BJ (cell line): ENCODE data around the gene SPDYC. TPM values are rescaled to one million over a fixed set of nuclear protein-coding genes. Genes with fewer than 3 reads are reported as not detected.

Source experiments
- CTCF ChIA-PET: fragments of 350-600 bp; formaldehyde crosslinking; extraction: SDS; loops from one replicate; lab custom pipeline; 2021; ENCODE audit warnings: antibody characterized with exemption, inconsistent platforms; lab: Yijun Ruan, JAX
- POLR2A ChIA-PET: fragments of 300-600 bp; sonication (Branson Sonifier 250); formaldehyde crosslinking; extraction: SDS; loops from one replicate; lab custom pipeline; 2021; ENCODE audit warnings: antibody characterized with exemption; lab: Charles Lee
- DNase-seq: peaks from one replicate; pipeline ENCODE4 v3.0.0-alpha.2; 2011; ENCODE audit warnings: low read depth
- H3K27me3 ChIP-seq: 2 replicates; pipeline ENCODE4 v1.6.0; 2011; ENCODE audit warnings: low read length; ENCODE audit not compliant: control insufficient read depth, insufficient read depth
- H3K36me3 ChIP-seq: 2 replicates; pipeline ENCODE4 v1.5.1; 2011; ENCODE audit warnings: low read length; ENCODE audit not compliant: control insufficient read depth, insufficient read depth
- H3K4me3 ChIP-seq: 2 replicates; pipeline ENCODE4 v1.5.1; 2011; ENCODE audit warnings: low read depth, mild to moderate bottlenecking, control low read depth, low read length
- polyA plus RNA-seq: library from polyadenylated mRNA; depleted of rRNA; stranded (reverse); fragments of >200 nt; gene quantifications from 2 replicates; pipeline ENCODE4 v1.2.3, GENCODE V29; 2011
- TF ChIP-seq, protein P1 (sequence below): IDR thresholded peaks from 2 replicates; pipeline ENCODE4 v1.5.1; 2011; ENCODE audit warnings: low read depth, mild to moderate bottlenecking, control low read depth, inconsistent platforms, low read length, moderate library complexity; ENCODE audit not compliant: insufficient read depth

SPDYC gene
- polyA plus RNA-seq, 1 experiment, result not detected

GRCh38 chr11:65185171-65185570 lies 15.1 kb downstream of the SPDYC start:
- POLR2A ChIA-PET, result no interaction called here
- Histone ChIP-seq H3K27me3 (no peaks in the 10 kb centered on the region), H3K36me3 (peaks cover 43% of the 10 kb centered on the region), H3K4me3 (no peak overlapping the region)
- CTCF ChIA-PET, result interaction anchor here (0.7 kb wide), 1 partner anchor 27 kb away, joined by 4 read pairs; no protein-coding TSS in a partner anchor
- DNase-seq, result no peak
- TF ChIP-seq, protein P1, sequence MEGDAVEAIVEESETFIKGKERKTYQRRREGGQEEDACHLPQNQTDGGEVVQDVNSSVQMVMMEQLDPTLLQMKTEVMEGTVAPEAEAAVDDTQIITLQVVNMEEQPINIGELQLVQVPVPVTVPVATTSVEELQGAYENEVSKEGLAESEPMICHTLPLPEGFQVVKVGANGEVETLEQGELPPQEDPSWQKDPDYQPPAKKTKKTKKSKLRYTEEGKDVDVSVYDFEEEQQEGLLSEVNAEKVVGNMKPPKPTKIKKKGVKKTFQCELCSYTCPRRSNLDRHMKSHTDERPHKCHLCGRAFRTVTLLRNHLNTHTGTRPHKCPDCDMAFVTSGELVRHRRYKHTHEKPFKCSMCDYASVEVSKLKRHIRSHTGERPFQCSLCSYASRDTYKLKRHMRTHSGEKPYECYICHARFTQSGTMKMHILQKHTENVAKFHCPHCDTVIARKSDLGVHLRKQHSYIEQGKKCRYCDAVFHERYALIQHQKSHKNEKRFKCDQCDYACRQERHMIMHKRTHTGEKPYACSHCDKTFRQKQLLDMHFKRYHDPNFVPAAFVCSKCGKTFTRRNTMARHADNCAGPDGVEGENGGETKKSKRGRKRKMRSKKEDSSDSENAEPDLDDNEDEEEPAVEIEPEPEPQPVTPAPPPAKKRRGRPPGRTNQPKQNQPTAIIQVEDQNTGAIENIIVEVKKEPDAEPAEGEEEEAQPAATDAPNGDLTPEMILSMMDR, result no peak

GRCh38 chr11:65185869-65186341 lies 15.9 kb downstream of the SPDYC start:
- CTCF ChIA-PET, result interaction anchor here (0.7 kb wide), 1 partner anchor 26 kb away, joined by 4 read pairs; no protein-coding TSS in a partner anchor
- POLR2A ChIA-PET, result no interaction called here
- H3K36me3 ChIP-seq, result peaks cover 44% of the 10 kb centered on the region

GRCh38 chr11:65186701-65187100 lies 16.7 kb downstream of the SPDYC start:
- no peak for DNase-seq
- H3K36me3 ChIP-seq, result peaks cover 44% of the 10 kb centered on the region
- ChIA-PET CTCF (no interaction called here), POLR2A (no interaction called here)
- H3K4me3 ChIP-seq, result no peak overlapping the region
- TF ChIP-seq, protein P1, result no peak
- H3K27me3 ChIP-seq, result no peaks in the 10 kb centered on the region

More at GRCh38 chr11:65185869-65186341, 15.9 kb downstream of the SPDYC start:
- TF ChIP-seq, protein P1, result peak; percentile 20; the same call in 1 of the 2 replicates
- DNase-seq, result no peak
- H3K27me3 ChIP-seq, result no peaks in the 10 kb centered on the region
- H3K4me3 ChIP-seq, result no peak overlapping the region

- Histone ChIP-seq H3K4me3 (no peak overlapping the region), H3K27me3 (no peaks in the 10 kb centered on the region), H3K36me3 (peaks cover 44% of the 10 kb centered on the region)
- no peak for DNase-seq
- TF ChIP-seq, protein P1, result no peak
- ChIA-PET CTCF (no interaction called here), POLR2A (interaction anchor here (0.6 kb wide), 1 partner anchor 75 kb away, joined by 6 read pairs; the partner anchor contains the start of gene POLA2)
Measured at GRCh38 chr11:65187146-65187675, 17.2 kb downstream of the SPDYC start.

DNA sequence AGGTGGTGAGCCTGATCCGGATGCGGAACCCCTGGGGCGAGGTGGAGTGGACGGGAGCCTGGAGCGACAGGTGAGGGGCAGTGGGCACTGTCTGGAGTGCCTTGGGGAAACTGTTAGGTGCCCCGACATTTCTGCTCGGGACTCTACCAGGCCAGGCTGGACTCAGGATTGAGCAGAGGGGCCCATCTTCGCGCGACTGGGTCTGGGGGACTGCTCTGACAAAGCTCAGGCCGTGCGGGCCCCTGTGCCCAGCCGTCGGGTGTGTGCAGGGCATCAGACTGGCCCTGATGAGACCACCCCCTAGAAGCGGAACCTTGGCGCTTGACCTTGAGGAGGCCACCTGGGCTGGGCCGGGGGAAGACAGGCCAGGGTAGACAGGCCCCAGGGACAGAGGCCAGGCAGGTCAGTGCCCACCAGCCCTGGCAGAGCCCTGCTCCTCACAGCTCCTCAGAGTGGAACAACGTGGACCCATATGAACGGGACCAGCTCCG lies 18.0 kb downstream of the SPDYC start:
- H3K27me3 ChIP-seq, result no peaks in the 10 kb centered on the region
- no peak for DNase-seq
- POLR2A ChIA-PET, result interaction anchor here (0.6 kb wide), 1 partner anchor 74 kb away, joined by 6 read pairs; the partner anchor contains the start of gene POLA2
- peaks cover 46% of the 10 kb centered on the region for H3K36me3 ChIP-seq
- TF ChIP-seq, protein P1, result no peak
- CTCF ChIA-PET, result interaction anchor here (0.5 to 0.7 kb wide), 2 partner anchors 16 to 48 kb away, joined by 3 to 4 read pairs; no protein-coding TSS in a partner anchor
- H3K4me3 ChIP-seq, result no peak overlapping the region
